Lower lobe of right lung (tissue), 2 donors: ENCODE measurements around the gene ZFP69. TPM values are rescaled to one million over a fixed set of nuclear protein-coding genes. Genes with fewer than 3 reads are reported as not detected.
A peak's percentile ranks its signal among the peaks of the same experiment; 100 is the strongest.

Experiments
- ATAC-seq, 2 donors: fragments of 200-7000 bp; cut with Tn5 transposase; one replicate each; pipeline ENCODE4 v1.9.1; 2020 to 2022; ENCODE audit warnings: mild to moderate bottlenecking in 2 of 2, moderate library complexity in 2 of 2
- DNase-seq: peaks from one replicate; pipeline ENCODE4 v3.0.0-alpha.2; 2020
- H3K27ac ChIP-seq: fragments of 200-600 bp; one replicate; pipeline ENCODE4 v1.8.0; 2022
- H3K27me3 ChIP-seq: fragments of 200-600 bp; one replicate; pipeline ENCODE4 v1.8.0; 2022; ENCODE audit warnings: low read depth
- H3K36me3 ChIP-seq: fragments of 200-600 bp; one replicate; pipeline ENCODE4 v1.8.0; 2022; ENCODE audit warnings: mild to moderate bottlenecking
- H3K4me1 ChIP-seq: fragments of 200-600 bp; one replicate; pipeline ENCODE4 v1.8.0; 2022
- H3K4me3 ChIP-seq: fragments of 200-600 bp; one replicate; pipeline ENCODE4 v1.8.0; 2022; ENCODE audit warnings: mild to moderate bottlenecking
- H3K9me3 ChIP-seq: fragments of 200-600 bp; one replicate; pipeline ENCODE4 v1.8.0; 2022
- intact Hi-C: fragments of 100-400 bp; cut with DNase I; formaldehyde crosslinking; loops from one replicate; pipeline ENCODE4 v1.11.0; 2022
- long read RNA-seq: library from polyadenylated mRNA; unstranded; transcript quantifications from one replicate; pipeline ENCODE4 v2.0.0, GENCODE V29; 2021
- total RNA-seq: library from RNA; stranded (reverse); fragmentation: NEBNext Ultra II Directional; extraction: Animal tissue kit (Norgen Biotek cat#: 25700); gene quantifications from one replicate; pipeline ENCODE4 v1.2.1, GENCODE V29; 2021
- TF ChIP-seq, protein P1 (sequence below): fragments of 200-600 bp; IDR thresholded peaks from one replicate; pipeline ENCODE4 v1.8.0; 2022; ENCODE audit warnings: antibody characterized with exemption, mild to moderate bottlenecking
- donor health status: DM: no; HTN: yes; CAD: no; lungs with severe emphysema.

Gene ZFP69
- total RNA-seq, result 3.6 TPM
- long read RNA-seq, partial matches to known transcripts, result 0 of 9 reads
- long read RNA-seq, other reads (novel, unspliced or antisense), result 5 of 9 reads

DNA sequence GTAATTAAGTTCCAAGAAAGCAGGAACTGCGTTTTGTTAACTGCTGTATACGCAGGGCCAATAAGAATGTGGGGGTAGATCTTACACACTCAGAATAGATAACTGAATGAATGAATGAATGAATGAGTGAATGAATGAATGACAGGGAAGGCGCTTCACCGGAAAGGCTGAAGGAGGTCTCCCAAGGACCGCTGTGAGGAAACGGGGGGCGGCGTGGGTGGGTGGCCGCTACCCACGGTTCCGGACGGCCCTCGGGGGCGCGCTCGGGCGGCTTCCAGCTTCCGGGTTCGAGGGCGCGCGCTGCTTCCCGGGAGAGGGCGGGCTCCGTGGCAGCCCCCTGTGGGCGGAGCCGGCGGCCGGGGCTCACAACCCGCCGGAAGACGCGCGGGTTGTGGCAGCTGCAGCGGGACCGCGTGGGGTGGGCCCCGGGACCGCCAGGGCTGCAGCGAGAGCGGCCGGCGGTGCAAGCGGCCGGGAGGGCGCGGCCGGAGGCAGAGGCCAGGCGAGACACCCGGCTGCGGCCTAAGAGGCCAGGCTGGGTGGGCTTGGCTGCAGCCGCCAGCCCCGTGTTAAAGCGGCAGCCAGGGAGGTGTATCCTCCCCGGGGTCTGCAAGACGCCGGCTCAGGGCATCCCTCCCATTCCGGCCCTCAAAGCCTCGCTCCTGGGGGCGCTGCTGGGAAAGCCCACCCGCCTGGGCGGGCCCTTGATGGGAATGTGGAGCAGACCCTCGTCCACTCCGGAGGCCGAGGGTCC is at the start of gene ZFP69:
ZFP69 (plus strand) TSS at position 367 of the 754 bp plus-strand sequence. CDS start 2,072 bp downstream, outside the sequence.
- Histone ChIP-seq H3K9me3 (peaks cover 19% of the 10 kb centered on the region), H3K27me3 (no peaks in the 10 kb centered on the region), H3K27ac (peak within 1 kb of the TSS; percentile 77), H3K4me1 (peaks cover 12% of the 10 kb centered on the region), H3K4me3 (peak within 1 kb of the TSS; percentile 93), H3K36me3 (no peaks in the 10 kb centered on the region)
- TF ChIP-seq, protein P1, sequence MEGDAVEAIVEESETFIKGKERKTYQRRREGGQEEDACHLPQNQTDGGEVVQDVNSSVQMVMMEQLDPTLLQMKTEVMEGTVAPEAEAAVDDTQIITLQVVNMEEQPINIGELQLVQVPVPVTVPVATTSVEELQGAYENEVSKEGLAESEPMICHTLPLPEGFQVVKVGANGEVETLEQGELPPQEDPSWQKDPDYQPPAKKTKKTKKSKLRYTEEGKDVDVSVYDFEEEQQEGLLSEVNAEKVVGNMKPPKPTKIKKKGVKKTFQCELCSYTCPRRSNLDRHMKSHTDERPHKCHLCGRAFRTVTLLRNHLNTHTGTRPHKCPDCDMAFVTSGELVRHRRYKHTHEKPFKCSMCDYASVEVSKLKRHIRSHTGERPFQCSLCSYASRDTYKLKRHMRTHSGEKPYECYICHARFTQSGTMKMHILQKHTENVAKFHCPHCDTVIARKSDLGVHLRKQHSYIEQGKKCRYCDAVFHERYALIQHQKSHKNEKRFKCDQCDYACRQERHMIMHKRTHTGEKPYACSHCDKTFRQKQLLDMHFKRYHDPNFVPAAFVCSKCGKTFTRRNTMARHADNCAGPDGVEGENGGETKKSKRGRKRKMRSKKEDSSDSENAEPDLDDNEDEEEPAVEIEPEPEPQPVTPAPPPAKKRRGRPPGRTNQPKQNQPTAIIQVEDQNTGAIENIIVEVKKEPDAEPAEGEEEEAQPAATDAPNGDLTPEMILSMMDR, result no peak
- intact Hi-C loops, result no loop called here
- DNase-seq (peak; percentile 85), ATAC-seq (peak; percentile 97)

- DNase-seq (no peak), ATAC-seq (no peak)
- no peak overlapping the region for H3K27ac ChIP-seq
- H3K36me3 ChIP-seq, result no peaks in the 10 kb centered on the region
- no peaks in the 10 kb centered on the region for H3K4me1 ChIP-seq
- no peaks in the 10 kb centered on the region for H3K9me3 ChIP-seq
- intact Hi-C loops, result no loop called here
- TF ChIP-seq, protein P1, result no peak
- no peaks in the 10 kb centered on the region for H3K27me3 ChIP-seq
- no peak overlapping the region for H3K4me3 ChIP-seq
Observed at GRCh38 chr1:40431385-40431784, 45.7 kb upstream of the ZFP69 start.

DNA sequence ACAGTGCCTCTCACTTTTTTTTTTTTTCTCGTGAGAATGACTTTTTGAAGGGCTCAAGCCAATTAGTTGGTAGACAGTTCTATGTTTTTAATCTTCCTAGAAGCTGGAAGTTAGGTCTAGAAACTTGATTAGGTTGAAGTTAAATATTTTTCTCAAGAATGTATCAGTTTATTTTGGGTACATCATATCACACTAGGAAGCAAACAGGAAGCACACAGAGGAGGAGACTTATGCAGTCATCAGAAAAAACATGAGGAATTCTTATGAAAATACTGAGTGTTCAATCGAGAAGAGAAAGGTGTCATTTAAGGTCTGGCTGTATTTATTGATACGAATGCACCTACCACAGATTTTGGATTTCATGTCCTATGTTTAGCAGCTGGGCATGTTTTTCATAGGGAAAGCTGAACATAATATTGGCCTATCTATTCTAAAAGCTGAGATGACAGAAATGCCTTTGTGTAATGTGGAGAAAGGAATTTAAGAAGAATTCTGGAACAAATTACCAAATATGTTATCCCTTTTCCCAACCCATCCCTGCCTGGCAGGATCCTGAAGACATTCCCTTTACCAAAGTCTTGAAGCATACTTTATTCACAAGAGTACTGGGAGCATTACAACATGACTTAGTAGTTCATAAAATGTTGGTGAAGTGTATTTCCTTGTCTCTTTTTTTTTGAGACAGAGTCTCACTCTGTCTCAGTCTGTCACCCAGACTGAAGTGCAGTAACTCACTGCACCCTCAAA is 44.3 kb upstream of the ZFP69 start:
- ATAC-seq (no peak), DNase-seq (no peak)
- intact Hi-C loops, result no loop called here
- no peak overlapping the region for H3K4me3 ChIP-seq
- TF ChIP-seq, protein P1, result no peak
- no peaks in the 10 kb centered on the region for H3K4me1 ChIP-seq
- no peaks in the 10 kb centered on the region for H3K27me3 ChIP-seq
- no peaks in the 10 kb centered on the region for H3K36me3 ChIP-seq
- no peak overlapping the region for H3K27ac ChIP-seq
- H3K9me3 ChIP-seq, result no peaks in the 10 kb centered on the region

DNA sequence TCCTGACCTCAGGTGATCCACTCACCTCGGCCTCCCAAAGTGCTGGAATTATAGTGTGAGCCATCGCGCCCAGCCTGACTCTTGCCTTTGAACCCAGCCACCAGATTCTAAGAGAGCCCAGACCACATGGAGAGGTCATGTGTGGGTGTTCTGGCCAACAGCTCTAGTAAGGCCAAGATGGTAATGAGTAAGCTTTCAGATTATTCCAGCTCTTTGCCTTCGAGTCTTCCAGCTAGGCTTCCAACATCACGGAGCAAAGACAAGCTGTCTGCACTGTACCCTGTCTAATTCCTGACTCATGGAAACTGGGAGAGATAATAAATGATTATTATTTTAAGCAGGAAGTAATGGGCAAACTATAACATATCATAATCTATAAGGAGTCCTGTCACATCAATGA is 41.6 kb upstream of the ZFP69 start:
- intact Hi-C loops, result no loop called here
- ATAC-seq, result no peak

DNA sequence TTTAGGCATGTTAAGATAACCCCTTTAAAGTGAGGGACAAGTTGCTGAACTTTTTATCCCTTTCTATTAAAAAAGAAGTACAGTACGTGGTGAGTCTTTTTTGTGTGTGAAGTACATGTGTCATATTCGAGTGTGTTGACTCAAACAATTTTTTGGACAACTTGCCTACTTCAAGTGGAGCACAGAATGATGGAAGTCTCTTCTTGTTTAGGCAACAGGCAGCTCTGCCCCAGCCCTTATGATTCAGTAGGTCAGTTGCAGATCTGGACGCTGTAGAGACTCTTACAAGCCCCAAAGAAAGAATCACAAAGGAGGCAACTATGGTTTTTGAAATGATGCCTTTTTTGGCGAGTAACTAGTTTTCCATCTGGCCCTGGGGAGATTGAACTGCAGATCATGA is 41.2 kb upstream of the ZFP69 start:
- no peak overlapping the region for H3K27ac ChIP-seq
- no peak overlapping the region for H3K4me3 ChIP-seq
- H3K4me1 ChIP-seq, result no peaks in the 10 kb centered on the region
- no peaks in the 10 kb centered on the region for H3K36me3 ChIP-seq
- TF ChIP-seq, protein P1, result no peak
- DNase-seq (no peak), ATAC-seq (no peak)
- no peaks in the 10 kb centered on the region for H3K9me3 ChIP-seq
- no peaks in the 10 kb centered on the region for H3K27me3 ChIP-seq
- intact Hi-C loops, result no loop called here

More for the DNA sequence above, 41.6 kb upstream of the ZFP69 start:
- Histone ChIP-seq H3K27ac (no peak overlapping the region), H3K4me1 (no peaks in the 10 kb centered on the region), H3K9me3 (no peaks in the 10 kb centered on the region), H3K4me3 (no peak overlapping the region), H3K36me3 (no peaks in the 10 kb centered on the region), H3K27me3 (no peaks in the 10 kb centered on the region)
- DNase-seq, result no peak
- TF ChIP-seq, protein P1, result no peak
